ENCODE data around the gene BCL2L14. TPM values are rescaled to one million over a fixed set of nuclear protein-coding genes. Genes with fewer than 3 reads are reported as not detected.

BCL2L14 gene
- total RNA-seq, 1 experiment from 2014 or later, result not detected

GRCh38 chr12:12147111-12147510 is 76.4 kb downstream of the BCL2L14 start:
- no peak overlapping the region for H3K4me2 ChIP-seq (ENCODE audit: low read length)
- intact Hi-C loops (cut with micrococcal nuclease), result no loop called here
- no peaks in the 10 kb centered on the region for H3K9me2 ChIP-seq (replicated peaks; ENCODE audit: low read length)
- no peaks in the 10 kb centered on the region for H3K4me1 ChIP-seq (ENCODE audit: insufficient read depth, low read length)
- H4K20me1 ChIP-seq (ENCODE audit: low read length), result no peaks in the 10 kb centered on the region
- no peaks in the 10 kb centered on the region for H3F3A ChIP-seq (ENCODE audit: low read length, unreplicated experiment)
- no peak overlapping the region for H2AFZ ChIP-seq (ENCODE audit: low read length)
- H3K36me3 ChIP-seq (ENCODE audit: low read depth, low read length), result no peaks in the 10 kb centered on the region; the same call in 1 of the 2 replicates
- ATAC-seq, result no peak
- H3K27ac ChIP-seq (ENCODE audit: low read length), result no peak overlapping the region
- ChIA-PET CTCF (no interaction called here), POLR2A (ENCODE audit: unreplicated experiment) (no interaction called here)
- no peaks in the 10 kb centered on the region for H3K27me3 ChIP-seq (ENCODE audit: low read length)
- no TSS peak for BruUV-seq (replicated peaks)
- TF ChIP-seq CTCF (conservative IDR thresholded peaks at IDR 0.05; ENCODE audit: low read depth, low read length), result no peak
- no peak for TF ChIP-seq EZH2phosphoT487 (IDR thresholded peaks at IDR 0.05; ENCODE audit: borderline replicate concordance, low read length)
- no peak for TF ChIP-seq EZH2 (IDR thresholded peaks at IDR 0.05; ENCODE audit: low read length, unreplicated experiment)
- no peak for DNase-seq
- H3K9me3 ChIP-seq (ENCODE audit: low read length), result no peaks in the 10 kb centered on the region
- no peaks in the 10 kb centered on the region for H3K79me2 ChIP-seq (ENCODE audit: low read length)
- no peak overlapping the region for H3K4me3 ChIP-seq (ENCODE audit: low read length)
- H3K9ac ChIP-seq (ENCODE audit: low read length), result no peak overlapping the region

Small RNA genes lying within 50 kb of the gene (microRNA-seq; reads per million reads assigned to microRNA genes)
- not detected for gene MIR1244-4 (ENCODE audit: unreplicated experiment)

Other genes starting within 250 kb of the BCL2L14 start
- 15.5 and 17.3 TPM in 2 replicates for gene LRP6, start 196.1 kb downstream of the BCL2L14 start, total RNA-seq (2014; rRNA removed)